GM12878 (cell line): ENCODE data around the gene FRAS1. TPM values are rescaled to one million over a fixed set of nuclear protein-coding genes. Genes with fewer than 3 reads are reported as not detected.

Experiments
- ATAC-seq: fragments of 200-7000 bp; cut with Tn5 transposase; 3 replicates; pipeline ENCODE4 v1.9.1; 2020; ENCODE audit warnings: mild to moderate bottlenecking, moderate library complexity
- BruUV-seq: library from RNA; stranded (reverse); fragments of 400-500 nt; replicated peaks from 2 replicates; lab custom pipeline; 2021; lab: Mats Ljungman, UMichigan
- CTCF ChIA-PET: fragments of 300-600 bp; sonication (Branson Sonifier 250); formaldehyde crosslinking; extraction: SDS; loops from one replicate; lab custom pipeline; 2021; ENCODE audit warnings: inconsistent platforms; lab: Yijun Ruan, JAX
- POLR2A ChIA-PET: fragments of 350-600 bp; formaldehyde crosslinking; extraction: SDS; loops from one replicate; lab custom pipeline; 2021; ENCODE audit warnings: inconsistent platforms; lab: Charles Lee
- RAD21 ChIA-PET: fragments of 300-600 bp; sonication (Branson Sonifier 250); formaldehyde crosslinking; loops from one replicate; lab custom pipeline; 2023; ENCODE audit warnings: antibody characterized with exemption; ENCODE audit not compliant: unreplicated experiment; lab: Charles Lee
- SMC1A ChIA-PET: fragments of 300-600 bp; sonication (Branson Sonifier 250); formaldehyde crosslinking; loops from one replicate; lab custom pipeline; 2023; ENCODE audit not compliant: unreplicated experiment, uncharacterized antibody; lab: Charles Lee
- DNase-seq: peaks from one replicate; pipeline ENCODE4 v3.0.0-alpha.2; 2011; ENCODE audit warnings: low read depth, low spot score
- FAIRE-seq: peaks from 3 replicates; lab custom pipeline; 2011; peaks lifted over from hg19 to GRCh38; lab: Jason Lieb, UNC
- H2AFZ ChIP-seq: 2 replicates; pipeline ENCODE4 v1.6.0; 2011; ENCODE audit warnings: low read depth, low read length, control low read depth; ENCODE audit not compliant: control insufficient read depth
- H3K27ac ChIP-seq: 2 replicates; pipeline ENCODE4 v1.5.1; 2011; ENCODE audit warnings: control low read depth; ENCODE audit not compliant: control insufficient read depth, insufficient read depth
- H3K27me3 ChIP-seq, 2 experiments: replicated peaks in 1 of 2; 2 replicates each; pipeline versions ENCODE4 v1.6.0 to v1.6.1; 2011; ENCODE audit warnings: low read length in 1 of 2; ENCODE audit not compliant: control insufficient read depth in 2 of 2, insufficient read depth in 2 of 2
- H3K36me3 ChIP-seq, 2 experiments: 2 replicates each; pipeline ENCODE4 v1.5.1; 2011; ENCODE audit warnings: low read length in 1 of 2; ENCODE audit not compliant: control insufficient read depth in 2 of 2, insufficient read depth in 2 of 2
- H3K4me1 ChIP-seq: 2 replicates; pipeline ENCODE4 v1.6.1; 2011; ENCODE audit warnings: mild to moderate bottlenecking, low read length, moderate library complexity, mixed read lengths; ENCODE audit not compliant: control insufficient read depth, insufficient read depth
- H3K4me2 ChIP-seq: 2 replicates; pipeline ENCODE4 v1.6.0; 2011; ENCODE audit warnings: control low read depth; ENCODE audit not compliant: control insufficient read depth, insufficient read depth
- H3K4me3 ChIP-seq: fragments of 200-600 bp; sonication (generic); 2 replicates; pipeline ENCODE4 v1.5.1; 2016
- H3K79me2 ChIP-seq: 2 replicates; pipeline ENCODE4 v1.6.0; 2011; ENCODE audit warnings: low read length; ENCODE audit not compliant: control insufficient read depth, insufficient read depth
- H3K9ac ChIP-seq: 2 replicates; pipeline ENCODE4 v1.8.0; 2011; ENCODE audit warnings: low read length, control low read depth, mixed read lengths; ENCODE audit not compliant: control insufficient read depth, insufficient read depth
- H3K9me3 ChIP-seq: replicated peaks from 3 replicates; pipeline ENCODE4 v1.5.1; 2011; ENCODE audit warnings: mild to moderate bottlenecking, low read length; ENCODE audit not compliant: control insufficient read depth, insufficient read depth
- H4K20me1 ChIP-seq: 2 replicates; pipeline ENCODE4 v1.6.0; 2011; ENCODE audit not compliant: control insufficient read depth, insufficient read depth
- ATF2 ChIP-seq: IDR thresholded peaks from 2 replicates; pipeline ENCODE4 v1.6.1; 2012; ENCODE audit warnings: low read length, inconsistent platforms
- CBX3 ChIP-seq: fragments of 200-600 bp; sonication (generic); IDR thresholded peaks from 2 replicates; pipeline ENCODE4 v1.6.1; 2016; ENCODE audit warnings: low read depth, borderline replicate concordance
- CHD4 ChIP-seq: fragments of 200-600 bp; sonication (generic); IDR thresholded peaks from 2 replicates; pipeline ENCODE4 v1.6.1; 2016; ENCODE audit warnings: mild to moderate bottlenecking
- GATAD2B ChIP-seq: fragments of 450-650 bp; conservative IDR thresholded peaks from 2 replicates; pipeline ENCODE4 v1.6.1; 2017; ENCODE audit warnings: low read depth, mild to moderate bottlenecking, moderate library complexity
- TAF1 ChIP-seq: IDR thresholded peaks from 2 replicates; pipeline ENCODE4 v1.6.1; 2011; ENCODE audit warnings: mild to moderate bottlenecking, low read depth, low read length, borderline replicate concordance
- ZBTB40 ChIP-seq: fragments of 450-650 bp; IDR thresholded peaks from 2 replicates; pipeline ENCODE4 v1.6.1; 2016; ENCODE audit warnings: mild to moderate bottlenecking, moderate library complexity, borderline replicate concordance
- ZZZ3 ChIP-seq: IDR thresholded peaks from 2 replicates; pipeline ENCODE4 v1.6.1; 2011; ENCODE audit warnings: low read depth; ENCODE audit not compliant: control insufficient read depth, insufficient read length
- WGBS: methylation state at CpG from one replicate; pipeline ENCODE4 v1.1.6; 2016; ENCODE audit warnings: low lambda C conversion rate; ENCODE audit not compliant: insufficient replicate concordance, insufficient coverage; ENCODE audit errors: missing lambda C conversion rate; 5-methylcytosine and 5-hydroxymethylcytosine counted together
- in situ Hi-C: fragments of 300-500 bp; cut with MboI; formaldehyde crosslinking; loops from 9 replicates; pipeline ENCODE4 v1.14.3; 2018; ENCODE audit warnings: mixed read lengths
- intact Hi-C: fragments of 100-400 bp; cut with micrococcal nuclease; formaldehyde crosslinking; loops from one replicate; pipeline ENCODE4 v1.14.2; 2022; ENCODE audit not compliant: unreplicated experiment
- polyA plus RNA-seq, 11 experiments: library from polyadenylated mRNA; depleted of rRNA in 4 of 11; unstranded in 6 of 11; stranded (reverse) in 5 of 11; fragments of >200 nt; fragmentation: Nextera tagmentation in 4 of 11; fragmentation: Illumina TruSeq in 1 of 11; extraction: Ambion mirVana in 4 of 11; extraction: Trizol in 1 of 11; gene quantifications; 1 replicate in 1 of 11; 2 replicates in 10 of 11; pipeline versions ENCODE4 v1.2.1 to v1.2.3, GENCODE V29; 2011 to 2016; ENCODE audit warnings: inconsistent platforms in 2 of 11, missing spikeins in 2 of 11, low read depth in 1 of 11
- total RNA-seq, 4 experiments: library from RNA; depleted of rRNA in 3 of 4; stranded (reverse); fragments of >200 nt in 3 of 4; fragmentation: Illumina TruSeq in 1 of 4; extraction: Trizol in 1 of 4; gene quantifications; 2 replicates each; pipeline versions ENCODE4 v1.2.1 to v1.2.3, GENCODE V29; 2013 to 2021

Gene FRAS1
- total and polyA plus RNA-seq, 10 of the 15 experiments (the other 5 are each of a cell fraction or from before 2014, with no cell fraction given) = 0.08 to 11.7 (median 0.20) TPM

- ChIA-PET CTCF (interaction anchor here (1.9 kb wide), 1 partner anchor 501 kb away, joined by 4 read pairs; no protein-coding TSS in a partner anchor), RAD21 (no interaction called here), SMC1A (interaction anchor here (1.2 kb wide), 1 partner anchor 244 kb away, joined by 3 read pairs; no protein-coding TSS in a partner anchor), POLR2A (no interaction called here)
- Histone ChIP-seq H3K79me2 (no peaks in the 10 kb centered on the region), H3K4me3 (no peak overlapping the region), H3K27ac (no peak overlapping the region), H3K9ac (no peak overlapping the region), H3K9me3 (no peaks in the 10 kb centered on the region), H3K27me3 (no peaks in the 10 kb centered on the region), H3K36me3 (no peaks in the 10 kb centered on the region), H4K20me1 (no peaks in the 10 kb centered on the region)
- intact Hi-C loops = loop anchor here (10.0 kb wide), 1 partner anchor 506 kb away; the partner anchor contains the start of gene FRAS1
- no TSS peak for BruUV-seq
- WGBS = 0% methylated on average over 2 of the region's 2 CpGs
- FAIRE-seq = no peak
- TF ChIP-seq ZBTB40 = no peak
- no peak for TF ChIP-seq ATF2
- no peak for TF ChIP-seq ZZZ3
- TF ChIP-seq CBX3 = no peak
- TF ChIP-seq CHD4 = no peak
- TF ChIP-seq TAF1 = no peak
- TF ChIP-seq GATAD2B = no peak
- TF ChIP-seq, all 136 proteins: peak for 0
- Histone ChIP-seq H2AFZ (no peak overlapping the region), H3K4me1 (no peaks in the 10 kb centered on the region), H3K4me2 (no peak overlapping the region)
- ATAC-seq (no peak), DNase-seq (no peak)
- in situ Hi-C loops = no loop called here
These were observed 503.3 kb downstream of the FRAS1 start for GRCh38 chr4:78560296-78560963.
